Activated naive CD8-positive, alpha-beta T cell (primary cell): ENCODE measurements around the gene KIF11.
A peak's percentile ranks its signal among the peaks of the same experiment; 100 is the strongest.
"Not testable (repeated sequence)": the region's sequence is repeated elsewhere in the genome, so short reads cannot be mapped to it uniquely, and the experiment has no call there.

Source experiments
- H3K27ac Mint-ChIP-seq: one replicate; pipeline ENCODE4 v1.8.0; 2021; ENCODE audit warnings: mixed read lengths
- H3K27me3 Mint-ChIP-seq: one replicate; pipeline ENCODE4 v1.8.0; 2021; ENCODE audit warnings: mixed read lengths
- H3K36me3 Mint-ChIP-seq: one replicate; pipeline ENCODE4 v1.8.0; 2021; ENCODE audit warnings: mixed read lengths
- H3K4me1 Mint-ChIP-seq: one replicate; pipeline ENCODE4 v1.8.0; 2021; ENCODE audit warnings: low read depth, mixed read lengths
- H3K4me3 Mint-ChIP-seq: one replicate; pipeline ENCODE4 v1.8.0; 2021; ENCODE audit warnings: mild to moderate bottlenecking, mixed read lengths
- H3K9me3 Mint-ChIP-seq: one replicate; pipeline ENCODE4 v1.8.0; 2021; ENCODE audit warnings: low read depth, mixed read lengths

KIF11 gene

GRCh38 chr10:92573091-92573797 lies 19.7 kb upstream of the KIF11 start:
- Mint-ChIP-seq H3K27me3 (no peaks in the 10 kb centered on the region), H3K4me1 (peaks cover 40% of the 10 kb centered on the region), H3K4me3 (peak overlapping the region; percentile 88), H3K27ac (peak overlapping the region; percentile 56), H3K36me3 (no peaks in the 10 kb centered on the region), H3K9me3 (no peaks in the 10 kb centered on the region)

GRCh38 chr10:92573798-92574547 lies 19.0 kb upstream of the KIF11 start, which contains the start of gene IDE:
IDE (minus strand) TSS chr10:92574093; CDS start chr10:92574019, 74 bp downstream.
- Mint-ChIP-seq H3K4me3 (peak within 1 kb of the TSS; percentile 88), H3K27me3 (no peaks in the 10 kb centered on the region), H3K4me1 (peaks cover 37% of the 10 kb centered on the region), H3K27ac (peak within 1 kb of the TSS; percentile 83), H3K9me3 (no peaks in the 10 kb centered on the region), H3K36me3 (no peaks in the 10 kb centered on the region)

GRCh38 chr10:92574548-92575261 lies 18.2 kb upstream of the KIF11 start:
- peak overlapping the region; percentile 88 for H3K4me3 Mint-ChIP-seq

GRCh38 chr10:92575961-92576360 lies 17.0 kb upstream of the KIF11 start:
- peaks cover 2% of the 10 kb centered on the region for H3K36me3 Mint-ChIP-seq
- peaks cover 28% of the 10 kb centered on the region for H3K4me1 Mint-ChIP-seq
- no peak overlapping the region for H3K27ac Mint-ChIP-seq
- no peak overlapping the region for H3K4me3 Mint-ChIP-seq
- no peaks in the 10 kb centered on the region for H3K27me3 Mint-ChIP-seq
- no peaks in the 10 kb centered on the region for H3K9me3 Mint-ChIP-seq

More at GRCh38 chr10:92574548-92575261, 18.2 kb upstream of the KIF11 start:
- H3K9me3 Mint-ChIP-seq, result no peaks in the 10 kb centered on the region
- peaks cover 33% of the 10 kb centered on the region for H3K4me1 Mint-ChIP-seq
- H3K27ac Mint-ChIP-seq, result peak overlapping the region; percentile 83
- H3K27me3 Mint-ChIP-seq, result no peaks in the 10 kb centered on the region
- H3K36me3 Mint-ChIP-seq, result peaks cover 2% of the 10 kb centered on the region

GRCh38 chr10:92582347-92582746 lies 10.6 kb upstream of the KIF11 start:
- H3K27ac Mint-ChIP-seq, H3K36me3 Mint-ChIP-seq, H3K9me3 Mint-ChIP-seq, H3K4me1 Mint-ChIP-seq, H3K4me3 Mint-ChIP-seq, H3K27me3 Mint-ChIP-seq: not testable (repeated sequence)

- Mint-ChIP-seq H3K4me1 (peaks cover 27% of the 10 kb centered on the region), H3K27ac (peak overlapping the region; percentile 99), H3K36me3 (no peaks in the 10 kb centered on the region), H3K27me3 (peaks cover 4% of the 10 kb centered on the region), H3K9me3 (no peaks in the 10 kb centered on the region), H3K4me3 (peak overlapping the region; percentile 94)
Measured at GRCh38 chr10:92590623-92591549, 2.0 kb upstream of the KIF11 start.

- Mint-ChIP-seq H3K27ac (peak overlapping the region; percentile 99), H3K27me3 (peaks cover 4% of the 10 kb centered on the region), H3K9me3 (no peaks in the 10 kb centered on the region), H3K36me3 (no peaks in the 10 kb centered on the region), H3K4me1 (peaks cover 27% of the 10 kb centered on the region), H3K4me3 (peak overlapping the region; percentile 94)
Measured at GRCh38 chr10:92591550-92592022, 1.3 kb upstream of the KIF11 start.

- Mint-ChIP-seq H3K27ac (no peak overlapping the region), H3K4me1 (peaks cover 27% of the 10 kb centered on the region), H3K4me3 (peak overlapping the region; percentile 94)
Measured at GRCh38 chr10:92593619-92594588, 974 bp downstream of the KIF11 start.

GRCh38 chr10:92595505-92595904 lies 2.6 kb downstream of the KIF11 start:
- peaks cover 4% of the 10 kb centered on the region for H3K27me3 Mint-ChIP-seq
- no peak overlapping the region for H3K27ac Mint-ChIP-seq
- no peaks in the 10 kb centered on the region for H3K9me3 Mint-ChIP-seq
- H3K4me3 Mint-ChIP-seq, result peak overlapping the region; percentile 44
- no peaks in the 10 kb centered on the region for H3K36me3 Mint-ChIP-seq
- H3K4me1 Mint-ChIP-seq, result peaks cover 24% of the 10 kb centered on the region

More at GRCh38 chr10:92593619-92594588, 974 bp downstream of the KIF11 start:
- H3K36me3 Mint-ChIP-seq, result no peaks in the 10 kb centered on the region
- no peaks in the 10 kb centered on the region for H3K9me3 Mint-ChIP-seq
- peaks cover 4% of the 10 kb centered on the region for H3K27me3 Mint-ChIP-seq

- Mint-ChIP-seq H3K36me3 (no peaks in the 10 kb centered on the region), H3K4me3 (no peak overlapping the region), H3K4me1 (peaks cover 14% of the 10 kb centered on the region), H3K27ac (no peak overlapping the region), H3K9me3 (no peaks in the 10 kb centered on the region), H3K27me3 (peaks cover 4% of the 10 kb centered on the region)
Measured at GRCh38 chr10:92598321-92598720, 5.4 kb downstream of the KIF11 start.

GRCh38 chr10:92604841-92605240 lies 11.9 kb downstream of the KIF11 start:
- H3K4me3 Mint-ChIP-seq, result no peak overlapping the region
- peaks cover 2% of the 10 kb centered on the region for H3K36me3 Mint-ChIP-seq
- H3K27ac Mint-ChIP-seq, result no peak overlapping the region
- H3K9me3 Mint-ChIP-seq, result no peaks in the 10 kb centered on the region
- H3K27me3 Mint-ChIP-seq, result no peaks in the 10 kb centered on the region
- H3K4me1 Mint-ChIP-seq, result peaks cover 16% of the 10 kb centered on the region

GRCh38 chr10:92615515-92615914 lies 22.6 kb downstream of the KIF11 start:
- no peak overlapping the region for H3K27ac Mint-ChIP-seq
- H3K9me3 Mint-ChIP-seq, result no peaks in the 10 kb centered on the region
- H3K36me3 Mint-ChIP-seq, result no peaks in the 10 kb centered on the region
- no peaks in the 10 kb centered on the region for H3K27me3 Mint-ChIP-seq
- no peak overlapping the region for H3K4me3 Mint-ChIP-seq
- H3K4me1 Mint-ChIP-seq, result no peaks in the 10 kb centered on the region

GRCh38 chr10:92619368-92619767 lies 26.4 kb downstream of the KIF11 start:
- Mint-ChIP-seq H3K9me3 (peaks cover 3% of the 10 kb centered on the region), H3K4me3 (no peak overlapping the region), H3K36me3 (peaks cover 6% of the 10 kb centered on the region), H3K4me1 (no peaks in the 10 kb centered on the region), H3K27ac (no peak overlapping the region), H3K27me3 (no peaks in the 10 kb centered on the region)
